GM12878 (cell line): ENCODE data around the gene ORM2. TPM values are rescaled to one million over a fixed set of nuclear protein-coding genes. Genes with fewer than 3 reads are reported as not detected.
A peak's percentile ranks its signal among the peaks of the same experiment; 100 is the strongest.

Experiments
- BMI1 ChIP-seq: fragments of 450-650 bp; IDR thresholded peaks from 2 replicates; pipeline ENCODE4 v1.6.1; 2016; ENCODE audit warnings: mild to moderate bottlenecking, moderate library complexity, borderline replicate concordance
- CHD2 ChIP-seq: IDR thresholded peaks from 2 replicates; pipeline ENCODE4 v1.6.1; 2011; ENCODE audit warnings: low read depth, low read length, improper control_type of control experiment, borderline replicate concordance
- CREM ChIP-seq: IDR thresholded peaks from 2 replicates; pipeline ENCODE4 v1.6.1; 2014; ENCODE audit warnings: antibody characterized with exemption, low read depth
- DPF2 ChIP-seq: fragments of 450-650 bp; IDR thresholded peaks from 2 replicates; pipeline ENCODE4 v1.6.1; 2017; ENCODE audit warnings: mild to moderate bottlenecking
- EGR1 ChIP-seq, 2 experiments: IDR thresholded peaks; 1 replicate in 1 of 2; 2 replicates in 1 of 2; pipeline ENCODE4 v1.6.1; 2011 to 2012; ENCODE audit warnings: low read depth in 2 of 2, low read length in 2 of 2, borderline replicate concordance in 1 of 2, mild to moderate bottlenecking in 1 of 2, moderate library complexity in 1 of 2
- ESRRA ChIP-seq: IDR thresholded peaks from 2 replicates; pipeline ENCODE4 v1.6.1; 2012; ENCODE audit warnings: mild to moderate bottlenecking, low read length, improper control_type of control experiment
- GABPA ChIP-seq: IDR thresholded peaks from 2 replicates; pipeline ENCODE4 v1.6.1; 2014; ENCODE audit warnings: antibody characterized with exemption, low read depth, mild to moderate bottlenecking, inconsistent platforms
- HCFC1 ChIP-seq: fragments of 150-350 bp; IDR thresholded peaks from 2 replicates; pipeline ENCODE4 v1.6.1; 2014; ENCODE audit warnings: low read length
- HDGF ChIP-seq: fragments of 450-650 bp; IDR thresholded peaks from 2 replicates; pipeline ENCODE4 v1.6.1; 2016; ENCODE audit warnings: antibody characterized with exemption
- HSF1 ChIP-seq: fragments of 150-350 bp; IDR thresholded peaks from 2 replicates; pipeline ENCODE4 v1.6.1; 2014; ENCODE audit warnings: mild to moderate bottlenecking, low read depth, low read length
- IRF5 ChIP-seq: fragments of 450-650 bp; IDR thresholded peaks from 2 replicates; pipeline ENCODE4 v1.6.1; 2017; ENCODE audit warnings: borderline replicate concordance
- JUNB ChIP-seq: IDR thresholded peaks from 2 replicates; pipeline ENCODE4 v1.6.1; 2016; ENCODE audit warnings: antibody characterized with exemption, mild to moderate bottlenecking
- MTA2 ChIP-seq: fragments of 450-650 bp; IDR thresholded peaks from 2 replicates; pipeline ENCODE4 v1.6.1; 2016; ENCODE audit warnings: low read depth, mild to moderate bottlenecking, moderate library complexity
- NKRF ChIP-seq: fragments of 450-650 bp; conservative IDR thresholded peaks from 2 replicates; pipeline ENCODE4 v1.6.1; 2017; ENCODE audit warnings: mild to moderate bottlenecking, moderate library complexity
- NR2C2 ChIP-seq: IDR thresholded peaks from 2 replicates; pipeline ENCODE4 v1.6.1; 2011; ENCODE audit warnings: borderline replicate concordance, low read depth; ENCODE audit not compliant: control insufficient read depth, insufficient read length
- PML ChIP-seq: IDR thresholded peaks from 2 replicates; pipeline ENCODE4 v1.6.1; 2012; ENCODE audit warnings: low read length, inconsistent platforms
- POLR2AphosphoS2 ChIP-seq: IDR thresholded peaks from 2 replicates; pipeline ENCODE4 v1.6.1; 2011; ENCODE audit warnings: low read depth, mild to moderate bottlenecking, low read length, improper control_type of control experiment, moderate library complexity
- RUNX3 ChIP-seq: IDR thresholded peaks from 2 replicates; pipeline ENCODE4 v1.6.1; 2012; ENCODE audit warnings: low read length, inconsistent platforms
- SMAD5 ChIP-seq: IDR thresholded peaks from 2 replicates; pipeline ENCODE4 v1.6.1; 2016; ENCODE audit warnings: antibody characterized with exemption, low read depth
- SMARCA5 ChIP-seq: fragments of 450-650 bp; IDR thresholded peaks from 2 replicates; pipeline ENCODE4 v1.6.1; 2017; ENCODE audit warnings: mild to moderate bottlenecking
- SREBF1 ChIP-seq: IDR thresholded peaks from 2 replicates; pipeline ENCODE4 v1.6.1; 2012; ENCODE audit warnings: mild to moderate bottlenecking, low read length
- STAT1 ChIP-seq: fragments of 450-650 bp; conservative IDR thresholded peaks from 2 replicates; pipeline ENCODE4 v1.6.1; 2014; ENCODE audit warnings: antibody characterized with exemption, mild to moderate bottlenecking
- SUZ12 ChIP-seq: fragments of 200-600 bp; sonication (generic); IDR thresholded peaks from one replicate; pipeline ENCODE4 v1.6.1; 2018; ENCODE audit warnings: antibody characterized with exemption, mild to moderate bottlenecking; ENCODE audit not compliant: unreplicated experiment
- TBL1XR1 ChIP-seq: IDR thresholded peaks from 2 replicates; pipeline ENCODE4 v1.6.1; 2012; ENCODE audit warnings: low read depth, low read length, improper control_type of control experiment
- USF2 ChIP-seq: IDR thresholded peaks from 2 replicates; pipeline ENCODE4 v1.6.1; 2011; ENCODE audit warnings: low read depth, low read length, improper control_type of control experiment, borderline replicate concordance
- WRNIP1 ChIP-seq: IDR thresholded peaks from 2 replicates; pipeline ENCODE4 v1.6.1; 2011; ENCODE audit warnings: low read depth, low read length, improper control_type of control experiment, borderline replicate concordance
- YBX1 ChIP-seq: fragments of 450-650 bp; IDR thresholded peaks from 2 replicates; pipeline ENCODE4 v1.6.1; 2016; ENCODE audit warnings: antibody characterized with exemption
- ZNF622 ChIP-seq: fragments of 450-650 bp; IDR thresholded peaks from 2 replicates; pipeline ENCODE4 v1.6.1; 2017; ENCODE audit warnings: mild to moderate bottlenecking, inconsistent platforms
- polyA plus RNA-seq, 11 experiments: library from polyadenylated mRNA; depleted of rRNA in 4 of 11; unstranded in 6 of 11; stranded (reverse) in 5 of 11; fragments of >200 nt; fragmentation: Nextera tagmentation in 4 of 11; fragmentation: Illumina TruSeq in 1 of 11; extraction: Ambion mirVana in 4 of 11; extraction: Trizol in 1 of 11; gene quantifications; 1 replicate in 1 of 11; 2 replicates in 10 of 11; pipeline versions ENCODE4 v1.2.1 to v1.2.3, GENCODE V29; 2011 to 2016; ENCODE audit warnings: inconsistent platforms in 2 of 11, missing spikeins in 2 of 11, low read depth in 1 of 11
- total RNA-seq, 4 experiments: library from RNA; depleted of rRNA in 3 of 4; stranded (reverse); fragments of >200 nt in 3 of 4; fragmentation: Illumina TruSeq in 1 of 4; extraction: Trizol in 1 of 4; gene quantifications; 2 replicates each; pipeline versions ENCODE4 v1.2.1 to v1.2.3, GENCODE V29; 2013 to 2021

The ORM2 gene
- total and polyA plus RNA-seq, 10 of the 15 experiments (the other 5 are each of a cell fraction or from before 2014, with no cell fraction given), result 0.64 TPM; not detected in 9

DNA sequence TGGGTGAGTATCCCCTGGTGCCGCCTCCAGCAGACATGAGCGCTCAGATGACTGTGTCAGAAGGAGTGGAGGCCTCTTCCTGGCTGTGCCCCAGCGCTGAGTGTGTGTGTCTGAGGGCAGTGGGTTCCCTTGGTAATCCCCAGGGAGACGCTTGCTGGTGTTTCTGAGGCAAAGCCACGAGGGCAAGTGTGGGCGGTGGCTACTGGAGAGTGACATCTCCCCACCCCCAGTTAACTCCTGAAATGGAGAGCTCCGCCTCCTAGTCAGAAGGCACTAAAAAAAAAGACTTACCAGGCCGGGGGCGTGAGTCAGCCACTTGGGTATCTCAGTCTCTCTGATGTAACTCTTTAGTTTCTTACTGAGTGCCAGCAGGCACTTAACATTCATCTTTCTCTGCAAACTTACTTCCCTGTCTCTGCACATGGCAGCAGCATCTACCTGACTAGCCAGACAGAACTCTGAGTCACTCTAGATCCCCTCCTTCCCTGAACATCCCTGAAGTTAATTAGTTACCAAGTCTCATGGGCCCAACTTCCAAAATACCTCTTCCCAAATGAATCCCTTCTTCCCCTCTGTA lies 19.3 kb downstream of the ORM2 start (continued):
- TF ChIP-seq YBX1 (no peak), MTA2 (peak; percentile 54; the same call in 1 of the 2 replicates), RUNX3 (peak; percentile 85), NR2C2 (no peak), HDGF (peak; percentile 38; the same call in 1 of the 2 replicates), DPF2 (peak; percentile 71; the same call in 1 of the 2 replicates), POLR2AphosphoS2 (peak; percentile 60; the same call in 1 of the 2 replicates), CHD2 (peak; percentile 67; the same call in 1 of the 2 replicates), HCFC1 (no peak), IRF5 (no peak), USF2 (peak; percentile 48), SMARCA5 (0 out of 2 replicates have a peak, but pooled peaks have one; percentile 3), EGR1 (IDR thresholded peaks at IDR 0.05; ENCODE audit: borderline replicate concordance in 1 of 2, low read depth in 2 of 2, low read length in 2 of 2) (peak in 1 of 2 experiments; percentile 76; a peak in 2 of 3 replicates), CREM (no peak), TBL1XR1 (no peak), ESRRA (no peak), STAT1 (no peak), SMAD5 (no peak), NKRF (no peak), SREBF1 (no peak; the same call in 1 of the 2 replicates), HSF1 (no peak), JUNB (no peak), GABPA (no peak), BMI1 (peak; percentile 34; the same call in 1 of the 2 replicates), WRNIP1 (peak; percentile 88; the same call in 1 of the 2 replicates), ZNF622 (no peak), PML (peak; percentile 44; the same call in 1 of the 2 replicates), SUZ12 (no peak)
